Fibroblast of skin of back (primary cell): ENCODE measurements around the gene DRC7.
"Not testable (repeated sequence)": the region's sequence is repeated elsewhere in the genome, so short reads cannot be mapped to it uniquely, and the experiment has no call there.

Experiments used
- DNase-seq: peaks from one replicate; pipeline ENCODE4 v3.0.0-alpha.2; 2013

Gene DRC7

DNA sequence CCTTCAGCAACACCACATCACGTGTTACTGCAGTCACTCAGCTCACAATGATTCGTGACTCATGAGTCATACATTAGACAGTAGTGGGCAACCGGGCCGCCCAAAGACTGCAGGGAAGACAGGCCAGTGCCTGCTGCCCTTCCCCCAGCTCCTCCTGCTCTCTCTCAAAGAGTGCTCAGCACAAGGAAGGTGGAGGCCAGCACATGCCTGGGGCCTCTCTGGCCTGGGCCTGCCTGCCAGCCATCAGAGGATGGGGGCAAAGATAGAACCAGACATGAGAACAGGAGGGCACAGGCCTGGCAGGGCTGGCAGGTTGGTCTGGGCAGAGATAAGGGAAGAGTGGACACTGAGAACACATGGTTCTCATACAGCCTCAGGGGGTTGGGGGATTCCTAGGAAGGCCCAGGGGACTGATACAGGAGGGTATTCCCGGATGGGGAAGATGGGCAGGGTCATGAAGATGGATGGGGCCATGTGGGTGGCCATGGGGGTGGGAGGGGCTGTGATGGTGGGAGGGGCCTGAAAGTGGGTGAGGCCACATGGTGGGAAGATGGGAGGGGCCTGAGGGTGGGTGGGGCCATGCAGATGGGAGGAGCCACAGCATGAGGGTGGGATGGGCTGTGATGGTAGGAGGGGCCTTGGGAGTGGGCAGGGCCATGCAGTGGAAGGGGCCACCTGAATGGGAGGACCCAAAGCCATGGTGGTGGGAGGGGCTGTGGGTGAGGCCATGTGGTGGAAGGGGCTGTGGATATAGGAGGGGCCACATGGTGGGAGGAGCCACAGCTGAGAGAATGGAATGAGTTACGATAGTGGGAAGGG is 69.9 kb downstream of the DRC7 start:
- peak; percentile 94 for DNase-seq

DNA sequence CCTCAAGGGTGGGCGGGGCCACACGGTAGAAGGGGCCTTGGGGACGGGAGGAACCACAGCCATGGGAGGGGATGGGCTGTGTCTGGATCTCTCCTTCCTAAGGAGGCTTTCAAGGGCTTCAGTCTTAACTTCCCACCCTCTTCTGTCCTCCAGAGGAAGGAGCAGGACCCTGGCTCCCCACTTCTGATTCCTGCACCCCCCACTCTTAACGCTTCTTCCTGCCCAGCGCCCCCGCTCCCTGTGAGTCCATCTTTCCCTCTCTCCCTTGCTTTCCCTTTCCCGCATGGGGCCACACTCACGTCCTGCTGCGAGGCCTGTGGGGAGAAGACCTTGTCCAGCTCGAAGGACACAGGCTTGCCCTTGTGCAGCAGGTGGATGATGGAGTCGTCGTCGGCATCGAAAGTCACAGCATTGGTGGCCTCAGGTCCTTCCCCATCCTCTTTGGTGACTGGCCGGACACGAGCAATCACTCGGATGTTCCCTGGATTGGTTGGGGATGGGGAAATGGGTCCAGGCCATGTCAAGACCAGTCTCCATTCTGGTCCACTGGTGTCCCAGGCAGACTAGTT is 70.6 kb downstream of the DRC7 start:
- DNase-seq: no peak

DNA sequence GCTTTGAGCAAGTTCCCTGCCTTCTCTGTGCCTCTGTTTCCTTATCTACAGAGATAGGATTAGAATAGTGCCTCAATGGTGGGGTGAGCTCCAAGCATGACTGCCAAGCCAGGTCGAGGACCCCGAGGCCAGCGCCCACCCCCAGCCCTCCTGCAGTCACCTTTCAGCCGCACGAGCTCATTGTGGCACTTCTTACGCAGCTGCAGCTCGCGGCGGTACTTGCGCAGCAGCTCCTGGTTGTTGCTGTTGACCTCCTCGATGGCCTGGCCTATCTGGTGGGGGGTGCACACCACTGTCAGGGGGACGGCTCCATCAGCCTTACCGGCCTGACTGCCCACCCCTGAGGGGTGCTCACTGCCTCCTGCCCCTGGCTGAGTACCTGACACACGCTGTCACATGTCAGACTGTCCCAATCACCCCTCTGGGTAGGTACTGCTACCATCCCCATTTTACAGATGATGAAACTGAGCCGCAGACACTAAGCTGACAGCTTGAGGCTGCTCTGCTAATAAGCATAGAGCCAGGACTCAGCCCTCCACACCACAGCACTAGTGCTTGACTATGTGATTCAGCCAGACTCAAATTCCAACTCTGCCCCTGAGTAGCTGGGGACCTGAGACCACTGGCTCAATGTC is 72.2 kb downstream of the DRC7 start:
- no peak for DNase-seq

DNA sequence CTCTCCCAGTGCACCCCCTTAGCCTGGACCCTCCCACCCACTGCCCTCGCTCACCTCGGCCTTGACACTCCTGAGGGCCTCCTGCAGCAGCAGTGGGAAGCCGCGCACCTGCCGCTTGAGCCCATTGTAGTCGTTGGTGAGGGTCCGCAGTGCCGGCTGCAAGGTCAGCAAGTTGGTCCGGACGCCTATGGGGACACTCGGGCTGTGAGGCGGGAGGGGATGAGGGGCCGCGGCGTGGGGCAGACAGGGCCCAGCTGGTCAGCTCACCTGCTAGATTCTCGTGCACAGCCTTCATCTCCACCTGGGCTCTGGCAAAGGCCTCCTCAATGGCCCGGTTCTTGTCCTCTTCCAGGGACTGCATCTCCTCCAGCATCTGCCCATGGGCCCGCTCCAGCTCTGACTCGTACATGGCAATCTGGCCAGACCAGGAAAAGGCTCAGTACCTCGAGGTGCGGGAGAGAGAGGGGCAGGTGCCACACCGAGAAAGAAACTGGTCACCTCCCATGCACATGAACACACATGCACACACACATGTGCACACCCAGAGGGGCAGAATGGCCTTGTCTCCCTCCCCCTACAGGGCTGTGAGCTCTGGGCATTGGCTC is 75.0 kb downstream of the DRC7 start:
- DNase-seq: no peak

DNA sequence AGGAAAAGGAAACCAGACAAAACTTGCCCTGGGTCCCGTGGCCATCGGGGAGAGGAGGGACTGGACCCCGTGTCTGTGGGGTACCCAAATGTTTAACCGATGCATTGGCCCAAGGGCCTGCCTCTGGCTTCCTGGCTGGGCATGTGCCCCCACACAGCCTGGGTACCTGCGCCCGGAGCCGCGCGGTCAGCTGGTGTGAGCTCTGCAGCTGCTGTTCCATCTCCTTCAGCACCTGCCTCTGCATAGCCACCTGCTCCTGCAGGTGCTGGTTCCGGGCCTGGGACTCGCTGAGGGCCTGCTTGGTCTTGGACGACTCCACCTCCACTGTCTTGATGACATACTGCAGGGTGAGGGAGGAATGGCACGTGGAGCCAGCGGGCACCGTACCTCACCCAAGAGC is 75.8 kb downstream of the DRC7 start:
- DNase-seq: no peak

DNA sequence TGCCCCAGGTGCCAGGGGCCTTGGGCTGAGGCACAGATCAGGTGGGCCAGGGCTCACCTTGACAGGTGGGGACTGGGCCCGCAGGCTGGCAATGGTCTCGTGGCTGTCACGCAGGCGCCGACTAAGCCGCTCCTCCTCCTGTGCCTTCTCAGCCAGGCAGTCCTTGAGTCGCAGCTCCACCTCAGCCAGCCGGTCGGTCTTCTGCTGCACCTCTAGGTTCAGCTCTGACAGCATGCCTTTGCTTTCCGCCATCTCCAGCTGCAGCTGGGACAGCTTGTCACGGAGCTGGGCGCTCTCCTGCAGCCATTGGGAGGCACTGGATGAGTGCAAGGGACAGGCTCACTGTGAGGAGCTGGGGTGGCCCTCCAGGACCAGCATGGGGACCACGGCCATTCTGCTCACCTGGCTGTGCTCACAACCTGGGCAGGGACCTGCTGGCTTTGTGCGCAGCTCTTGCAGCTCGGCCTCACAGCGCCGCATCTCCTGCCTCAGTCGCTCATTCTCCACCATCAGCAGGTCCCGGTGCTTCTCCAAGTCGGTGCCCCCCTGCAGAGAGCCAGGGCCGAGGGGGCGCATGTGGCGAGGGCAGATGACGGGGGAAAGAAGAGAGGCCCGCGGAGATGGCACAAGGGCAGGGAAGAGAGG is 76.7 kb downstream of the DRC7 start:
- no peak for DNase-seq

DNA sequence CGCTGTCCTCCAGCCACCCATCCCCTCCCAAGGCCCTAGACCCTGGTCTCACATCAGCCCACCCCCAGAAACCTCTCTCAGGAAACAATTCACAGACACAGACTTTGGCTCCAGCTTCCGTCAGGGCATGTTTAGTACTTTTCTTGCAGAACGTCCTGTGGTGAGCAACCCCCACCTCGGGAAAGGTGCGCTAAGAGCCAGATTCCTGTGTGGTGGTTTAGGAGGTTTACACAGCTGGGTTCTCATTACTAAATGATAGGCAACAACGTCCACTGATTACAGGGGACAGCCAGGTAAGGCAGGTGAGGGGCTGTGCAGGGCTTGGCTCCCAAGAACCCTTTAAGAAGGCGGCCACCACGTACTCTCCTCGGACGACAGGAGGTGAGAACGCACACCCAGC is 78.4 kb downstream of the DRC7 start:
- DNase-seq: no peak

DNA sequence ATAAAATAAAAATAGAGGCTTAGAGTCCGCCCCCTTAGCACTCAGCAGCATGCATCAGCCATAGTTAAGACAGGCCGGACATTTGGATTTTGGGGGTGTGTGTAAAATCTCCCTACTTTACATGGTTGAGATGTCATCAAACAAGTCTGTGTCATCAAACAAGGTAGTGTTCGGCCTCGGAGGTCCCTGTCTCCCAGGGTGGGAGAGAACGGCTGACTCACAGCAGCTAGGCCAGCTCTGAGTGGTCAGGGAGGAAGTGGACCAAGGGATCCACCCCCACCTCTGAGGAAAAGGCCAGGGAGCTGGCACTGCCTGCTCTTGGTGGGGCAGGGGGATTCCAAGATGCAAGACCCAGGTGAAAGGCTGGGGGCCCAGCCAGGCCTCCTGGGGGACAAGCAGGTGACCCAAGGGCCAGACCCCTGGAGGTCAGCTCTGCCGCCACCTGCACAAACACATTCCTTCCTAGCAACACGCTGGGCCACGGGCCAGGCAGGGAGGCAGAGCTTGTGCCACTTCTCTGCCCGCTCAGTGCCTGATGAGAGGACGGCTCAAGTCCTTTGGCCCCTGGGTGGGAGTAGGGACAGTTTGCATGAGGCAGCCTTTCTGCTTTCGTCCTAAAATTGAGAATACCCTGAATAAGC is 79.2 kb downstream of the DRC7 start:
- DNase-seq: no peak

DNA sequence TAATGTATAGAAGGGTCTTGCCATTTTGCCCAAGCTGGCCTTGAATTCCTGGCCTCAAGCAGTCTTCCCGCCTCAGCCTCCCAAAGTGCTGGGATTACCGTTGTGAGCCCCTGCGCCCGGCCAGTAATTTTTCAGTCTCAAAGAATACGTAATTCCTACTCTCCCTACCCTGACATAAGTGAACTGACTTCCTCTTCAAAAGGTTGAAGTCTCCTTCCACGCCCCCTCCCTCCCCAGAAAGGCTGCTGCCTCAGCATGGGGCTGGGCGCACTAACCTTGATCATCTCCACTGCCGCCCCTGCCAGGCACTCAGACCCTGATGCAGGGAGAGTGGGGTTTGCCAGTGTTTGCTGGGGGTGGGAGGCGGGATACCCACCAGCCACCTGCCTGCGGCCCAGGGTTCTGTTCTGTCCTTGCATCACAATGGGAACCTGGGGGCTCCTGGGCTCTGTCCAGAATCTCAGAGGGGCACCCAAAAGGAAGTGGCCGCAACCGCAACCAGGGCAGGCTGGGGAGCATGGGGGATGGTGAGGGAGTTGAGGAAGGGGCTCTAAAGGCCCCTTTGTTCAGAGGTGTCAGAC is 80.2 kb downstream of the DRC7 start:
- no peak for DNase-seq

DNA sequence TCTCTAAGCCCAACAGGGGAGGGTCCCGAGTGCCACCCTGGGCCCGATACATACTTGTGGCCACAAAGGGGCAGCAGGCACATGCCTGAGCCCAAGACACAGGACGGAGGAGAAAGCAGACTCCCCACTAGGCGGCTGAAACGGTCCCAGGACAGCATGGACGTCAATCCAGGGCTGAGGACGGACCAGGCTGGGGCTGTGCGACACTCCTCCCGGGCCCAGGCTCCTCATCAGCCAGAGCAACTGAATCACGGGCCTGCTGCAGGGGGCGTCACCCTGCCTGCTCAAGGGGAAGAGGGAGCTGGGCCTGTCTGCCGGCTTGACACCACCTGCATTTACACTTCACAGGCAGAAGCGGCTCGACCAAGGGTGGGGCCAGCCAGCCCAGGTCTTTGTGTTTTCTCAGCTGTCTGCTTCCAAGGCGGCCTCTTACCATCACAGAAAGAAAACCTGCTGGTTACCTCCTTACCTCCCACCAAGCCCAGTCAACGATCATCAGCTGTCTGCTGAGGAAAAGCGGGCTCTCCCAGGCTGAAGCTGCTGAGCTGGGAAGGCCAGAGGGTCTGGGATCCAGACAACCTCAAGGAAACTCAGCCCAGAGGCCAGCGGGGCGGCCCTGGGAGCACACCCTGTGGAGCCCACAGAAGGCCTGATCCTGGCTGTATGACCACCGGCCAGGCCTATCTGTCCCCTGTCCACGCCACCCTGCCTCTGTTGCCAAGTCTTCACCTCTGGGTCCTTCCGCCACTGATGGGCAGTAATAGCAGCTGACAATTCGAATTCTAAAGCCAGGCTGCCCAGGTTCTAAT is 81.3 kb downstream of the DRC7 start:
- DNase-seq: peak; percentile 8

DNA sequence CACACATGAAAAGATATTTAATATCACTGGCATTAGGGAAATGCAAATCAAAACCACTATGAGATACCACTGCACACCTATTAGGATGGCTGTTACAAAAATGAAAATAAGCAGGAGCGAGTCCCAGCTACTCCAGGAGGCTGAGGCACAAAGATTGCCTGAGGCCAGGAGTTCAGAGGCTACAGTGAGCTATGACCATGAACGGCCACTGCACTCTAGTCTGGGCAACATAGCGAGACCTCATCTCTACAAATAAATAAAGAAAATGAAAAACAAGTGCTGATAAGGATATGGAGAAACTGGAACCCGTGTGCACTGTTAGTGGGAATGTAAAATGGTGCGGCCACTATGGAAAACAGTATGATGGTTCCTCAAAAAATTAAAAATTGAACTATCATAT is 84.1 kb downstream of the DRC7 start:
- DNase-seq: no peak

DNA sequence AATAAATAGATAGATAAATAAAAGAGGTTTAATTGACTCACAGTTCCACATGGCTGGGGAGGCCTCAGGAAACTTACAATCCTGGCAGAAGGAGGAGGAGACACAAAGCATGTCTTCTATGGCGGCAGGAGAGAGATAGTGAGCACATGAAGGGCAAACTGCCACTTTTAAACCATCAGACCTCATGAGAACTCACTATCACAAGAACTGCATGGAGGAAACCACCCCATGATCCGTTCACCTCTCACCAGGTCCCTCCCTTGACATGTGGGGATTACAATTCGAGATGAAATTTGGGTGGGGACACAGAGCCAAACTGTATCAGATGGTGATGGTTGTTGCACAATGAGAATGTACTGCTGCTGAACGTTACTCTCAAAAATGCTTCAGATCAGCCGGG is 85.2 kb downstream of the DRC7 start:
- DNase-seq: not testable (repeated sequence)

DNA sequence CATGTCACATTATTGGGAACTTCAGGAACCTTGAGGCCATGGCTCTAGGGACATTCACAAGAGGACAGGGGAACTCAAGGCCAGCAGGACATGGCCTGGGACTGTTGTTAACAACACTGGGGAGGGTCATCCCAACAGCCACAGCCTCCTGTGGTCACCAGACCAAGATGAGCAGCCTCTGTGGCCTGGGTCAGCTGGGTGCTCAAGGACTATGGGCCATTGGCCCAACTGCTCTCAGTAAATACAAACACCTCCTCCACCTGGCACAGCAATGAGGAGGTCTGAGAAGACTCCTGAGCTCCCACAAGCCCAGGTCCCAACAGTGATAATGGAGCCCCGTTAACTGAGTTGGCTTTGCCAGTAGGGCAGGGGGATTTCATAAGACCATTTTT is 86.7 kb downstream of the DRC7 start:
- DNase-seq: no peak
